ENCODE results near the gene PPP4R4.
A peak's percentile ranks its signal among the peaks of the same experiment; 100 is the strongest.

The PPP4R4 gene

DNA sequence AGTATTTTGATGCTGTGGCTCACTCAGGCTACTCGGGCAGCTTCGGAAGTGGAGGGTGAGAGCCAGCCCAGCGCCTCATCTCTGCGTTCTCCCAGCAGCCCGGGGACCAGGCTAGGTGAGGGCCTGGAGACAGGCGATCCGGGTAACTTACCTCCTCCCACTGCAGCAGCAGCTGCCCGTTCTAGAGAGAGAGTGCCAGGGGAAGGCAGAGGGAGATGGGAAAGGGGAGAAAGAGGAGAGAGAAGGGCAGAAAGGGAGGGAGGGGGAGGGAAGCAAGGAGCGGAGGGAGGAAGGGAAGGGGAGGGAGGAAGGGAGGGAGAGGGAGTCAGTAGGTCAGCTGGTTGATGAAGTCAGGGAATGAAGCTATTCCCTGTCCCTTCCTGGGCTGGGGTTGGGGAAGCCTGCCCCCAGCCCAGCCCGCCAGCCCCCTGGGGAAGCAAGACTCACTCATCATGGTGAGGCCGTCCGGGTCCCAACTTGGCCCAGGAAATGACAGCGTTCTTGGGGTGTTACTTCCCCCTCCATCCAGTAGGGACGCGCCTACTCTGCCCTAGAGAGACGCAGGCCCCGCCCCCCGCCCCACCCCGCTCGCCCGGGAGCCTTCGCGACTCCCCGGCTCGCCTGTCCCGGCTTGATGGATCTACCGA is 44.9 kb upstream of the PPP4R4 start, which contains the start of gene IFI27L2:
Gene IFI27L2, minus strand, starts transcription at position 494 of the 647 bp plus-strand sequence. Its CDS starts 40 bp downstream, at position 454.
- Histone ChIP-seq H2AK5ac (ENCODE audit: low read length) (no peak within 1 kb of the TSS), H2AFZ (ENCODE audit: insufficient read depth, low read length, poor library complexity) (peak within 1 kb of the TSS; percentile 7), H3K18ac (ENCODE audit: low read length) (no peak within 1 kb of the TSS), H3K23ac (ENCODE audit: low read length) (no peak within 1 kb of the TSS), H3K79me2 (ENCODE audit: control insufficient read depth, insufficient read depth, low read length, poor library complexity) (no peaks in the 10 kb centered on the region), H3K9ac (ENCODE audit: low read length) (no peak within 1 kb of the TSS), H3K14ac (ENCODE audit: low read length) (no peak within 1 kb of the TSS), H4K91ac (ENCODE audit: low read depth, low read length) (no peak within 1 kb of the TSS), H2BK5ac (ENCODE audit: low read depth, low read length, poor library complexity) (no peak within 1 kb of the TSS), H3K27me3 (ENCODE audit: insufficient read depth, low read length) (no peaks in the 10 kb centered on the region), H3K4me2 (ENCODE audit: low read length) (peak within 1 kb of the TSS; percentile 80), H3K4ac (ENCODE audit: low read depth, low read length) (no peak within 1 kb of the TSS), H4K12ac (ENCODE audit: low read depth, low read length) (no peak within 1 kb of the TSS), H3K36me3 (ENCODE audit: control insufficient read depth in 1 of 2, insufficient read depth in 2 of 2, low read length in 2 of 2) (no peaks in the 10 kb centered on the region), H4K8ac (ENCODE audit: low read depth, low read length) (peak within 1 kb of the TSS; percentile 5), H3K9me3 (ENCODE audit: insufficient read depth, low read depth, low read length) (no peaks in the 10 kb centered on the region), H2BK120ac (ENCODE audit: insufficient read depth, low read length, poor library complexity) (no peak within 1 kb of the TSS), H2BK12ac (ENCODE audit: low read length) (no peak within 1 kb of the TSS), H3K4me3 (ENCODE audit: low read depth, low read length) (peak within 1 kb of the TSS; percentile 2), H3K27ac (ENCODE audit: low read depth, low read length) (no peak within 1 kb of the TSS), H3K79me1 (ENCODE audit: low read length) (no peaks in the 10 kb centered on the region), H3K4me1 (ENCODE audit: control insufficient read depth in 1 of 2, insufficient read depth in 2 of 2, low read length in 2 of 2) (no peaks in the 10 kb centered on the region)
- DNase-seq = peak in 1 of 2 donors; percentile 17
- WGBS (ENCODE audit: extremely low coverage, insufficient coverage, insufficient read length) = no CpG with 5 or more reads among the region's 27 CpGs

DNA sequence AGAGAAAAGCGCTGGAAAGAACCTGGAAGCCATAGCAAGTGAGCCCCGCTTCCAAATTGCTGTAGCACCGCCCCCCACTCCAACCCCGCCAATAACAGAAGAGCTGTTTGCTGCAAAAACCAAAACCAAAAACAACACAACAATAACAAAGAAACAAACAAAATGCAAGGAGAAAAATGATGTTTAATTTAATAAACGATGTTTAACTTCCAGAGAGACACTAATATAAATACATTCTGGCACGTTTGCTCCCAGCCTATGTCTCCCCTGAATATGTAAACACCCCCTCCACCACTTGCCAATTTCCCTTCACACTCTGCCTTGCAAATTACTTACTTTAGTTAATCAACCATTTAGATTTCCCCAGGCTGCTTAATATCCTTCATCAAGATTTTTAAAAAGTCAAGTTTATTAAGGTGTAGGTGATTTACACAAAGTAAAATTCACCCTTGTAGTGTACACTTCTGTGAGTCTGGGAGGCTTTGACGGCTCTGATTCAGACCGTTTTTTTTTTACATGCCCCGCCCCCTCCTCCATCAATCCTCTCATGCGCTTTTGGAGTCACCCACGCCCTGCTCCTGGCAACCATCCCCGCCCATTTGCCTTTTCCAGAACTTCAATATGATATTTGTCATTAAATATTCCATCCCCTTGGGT is 44.2 kb upstream of the PPP4R4 start:
- no CpG with 5 or more reads among the region's 12 CpGs for WGBS (ENCODE audit: extremely low coverage, insufficient coverage, insufficient read length)

DNA sequence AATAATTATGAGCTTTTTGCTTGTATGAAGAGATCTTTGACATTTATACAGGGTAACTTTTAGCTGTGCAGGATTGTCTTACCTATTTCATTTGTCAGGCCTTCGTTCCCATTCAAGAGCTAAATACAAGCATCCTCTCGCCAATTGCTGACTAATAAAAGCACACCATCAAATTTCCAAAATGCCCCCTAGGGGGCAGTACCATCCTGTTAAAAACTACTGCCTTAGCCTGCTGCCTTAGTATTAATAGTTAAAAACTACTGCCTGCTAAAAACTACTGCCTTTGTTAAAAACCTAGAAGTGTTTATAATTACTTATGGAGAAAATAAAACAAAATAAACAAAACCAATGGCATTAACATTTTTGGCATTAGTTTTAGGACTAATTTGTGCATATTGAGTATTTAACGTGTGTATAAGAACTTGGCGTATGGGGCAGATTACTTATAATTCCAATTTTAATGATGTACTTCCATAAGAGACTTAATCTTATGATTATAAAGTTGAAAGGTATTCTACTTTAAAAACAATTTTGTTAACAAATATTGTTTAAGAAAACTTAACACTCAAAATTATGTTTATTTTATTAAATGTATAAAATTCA is 41.7 kb upstream of the PPP4R4 start:
- Histone ChIP-seq H3K23ac (ENCODE audit: low read length) (no peak overlapping the region), H3K36me3 (ENCODE audit: control insufficient read depth in 1 of 2, insufficient read depth in 2 of 2, low read length in 2 of 2) (no peaks in the 10 kb centered on the region), H3K4ac (ENCODE audit: low read depth, low read length) (no peak overlapping the region), H2BK120ac (ENCODE audit: insufficient read depth, low read length, poor library complexity) (no peak overlapping the region), H2AFZ (ENCODE audit: insufficient read depth, low read length, poor library complexity) (no peak overlapping the region), H3K27ac (ENCODE audit: low read depth, low read length) (no peak overlapping the region), H2AK5ac (ENCODE audit: low read length) (no peak overlapping the region), H3K9me3 (ENCODE audit: insufficient read depth, low read depth, low read length) (peaks cover 1% of the 10 kb centered on the region), H2BK5ac (ENCODE audit: low read depth, low read length, poor library complexity) (no peak overlapping the region), H3K27me3 (ENCODE audit: insufficient read depth, low read length) (no peaks in the 10 kb centered on the region), H3K9ac (ENCODE audit: low read length) (no peak overlapping the region), H3K18ac (ENCODE audit: low read length) (no peak overlapping the region), H4K8ac (ENCODE audit: low read depth, low read length) (no peak overlapping the region), H3K79me1 (ENCODE audit: low read length) (no peaks in the 10 kb centered on the region), H4K12ac (ENCODE audit: low read depth, low read length) (no peak overlapping the region), H3K4me2 (ENCODE audit: low read length) (no peak overlapping the region), H3K4me3 (ENCODE audit: low read depth, low read length) (no peak overlapping the region), H3K14ac (ENCODE audit: low read length) (no peak overlapping the region), H4K91ac (ENCODE audit: low read depth, low read length) (no peak overlapping the region), H3K79me2 (ENCODE audit: control insufficient read depth, insufficient read depth, low read length, poor library complexity) (no peaks in the 10 kb centered on the region), H3K4me1 (ENCODE audit: control insufficient read depth in 1 of 2, insufficient read depth in 2 of 2, low read length in 2 of 2) (no peaks in the 10 kb centered on the region), H2BK12ac (ENCODE audit: low read length) (no peak overlapping the region)
- WGBS (ENCODE audit: extremely low coverage, insufficient coverage, insufficient read length) = no CpG with 5 or more reads among the region's 4 CpGs
- peak; percentile 57 to 93 for DNase-seq

More for the DNA sequence above, 44.2 kb upstream of the PPP4R4 start:
- no peak overlapping the region for H2BK12ac ChIP-seq (ENCODE audit: low read length)
- H2AFZ ChIP-seq (ENCODE audit: insufficient read depth, low read length, poor library complexity) = no peak overlapping the region
- no peak overlapping the region for H4K12ac ChIP-seq (ENCODE audit: low read depth, low read length)
- no peak overlapping the region for H2BK120ac ChIP-seq (ENCODE audit: insufficient read depth, low read length, poor library complexity)
- no peaks in the 10 kb centered on the region for H3K27me3 ChIP-seq (ENCODE audit: insufficient read depth, low read length)
- no peak overlapping the region for H3K4ac ChIP-seq (ENCODE audit: low read depth, low read length)
- H4K91ac ChIP-seq (ENCODE audit: low read depth, low read length) = no peak overlapping the region
- no peaks in the 10 kb centered on the region for H3K36me3 ChIP-seq (ENCODE audit: control insufficient read depth in 1 of 2, insufficient read depth in 2 of 2, low read length in 2 of 2)
- H3K4me1 ChIP-seq (ENCODE audit: control insufficient read depth in 1 of 2, insufficient read depth in 2 of 2, low read length in 2 of 2) = no peaks in the 10 kb centered on the region
- H3K27ac ChIP-seq (ENCODE audit: low read depth, low read length) = no peak overlapping the region
- no peak overlapping the region for H2AK5ac ChIP-seq (ENCODE audit: low read length)
- no peaks in the 10 kb centered on the region for H3K9me3 ChIP-seq (ENCODE audit: insufficient read depth, low read depth, low read length)
- H3K79me1 ChIP-seq (ENCODE audit: low read length) = no peaks in the 10 kb centered on the region
- H3K9ac ChIP-seq (ENCODE audit: low read length) = no peak overlapping the region
- no peak overlapping the region for H4K8ac ChIP-seq (ENCODE audit: low read depth, low read length)
- no peak overlapping the region for H3K18ac ChIP-seq (ENCODE audit: low read length)
- no peaks in the 10 kb centered on the region for H3K79me2 ChIP-seq (ENCODE audit: control insufficient read depth, insufficient read depth, low read length, poor library complexity)
- no peak overlapping the region for H3K4me3 ChIP-seq (ENCODE audit: low read depth, low read length)
- H3K14ac ChIP-seq (ENCODE audit: low read length) = no peak overlapping the region
- peak in 1 of 2 donors; percentile 29 for DNase-seq
- H3K4me2 ChIP-seq (ENCODE audit: low read length) = peak overlapping the region; percentile 80
- no peak overlapping the region for H3K23ac ChIP-seq (ENCODE audit: low read length)
- H2BK5ac ChIP-seq (ENCODE audit: low read depth, low read length, poor library complexity) = no peak overlapping the region

DNA sequence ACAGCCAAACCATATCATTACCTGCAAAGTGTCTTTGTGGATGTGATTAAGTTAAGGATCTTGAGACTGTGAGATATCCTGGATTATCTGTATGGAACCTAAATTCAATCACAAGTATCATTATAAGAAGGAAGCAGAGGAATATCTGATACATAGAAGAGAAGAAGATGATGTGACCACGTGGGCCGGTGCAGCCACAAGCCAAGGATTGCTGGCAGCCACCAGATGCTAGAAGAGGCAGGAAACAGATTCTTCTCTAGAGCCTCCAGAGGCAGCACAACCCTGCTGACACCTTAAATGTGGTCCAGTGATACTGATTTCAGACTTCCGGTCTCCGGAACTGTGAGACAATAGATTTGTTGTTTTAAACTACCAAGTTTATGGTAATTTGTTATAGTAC is 38.6 kb upstream of the PPP4R4 start:
- peaks cover 1% of the 10 kb centered on the region for H3K9me3 ChIP-seq (ENCODE audit: insufficient read depth, low read depth, low read length)
- no CpG with 5 or more reads among the region's 4 CpGs for WGBS (ENCODE audit: extremely low coverage, insufficient coverage, insufficient read length)

More for the DNA sequence above, 38.6 kb upstream of the PPP4R4 start:
- Histone ChIP-seq H3K14ac (ENCODE audit: low read length) (no peak overlapping the region), H2BK120ac (ENCODE audit: insufficient read depth, low read length, poor library complexity) (no peak overlapping the region), H3K18ac (ENCODE audit: low read length) (no peak overlapping the region), H3K4me1 (ENCODE audit: control insufficient read depth in 1 of 2, insufficient read depth in 2 of 2, low read length in 2 of 2) (no peaks in the 10 kb centered on the region), H2AK5ac (ENCODE audit: low read length) (no peak overlapping the region), H3K79me1 (ENCODE audit: low read length) (no peaks in the 10 kb centered on the region), H3K4ac (ENCODE audit: low read depth, low read length) (no peak overlapping the region), H3K9ac (ENCODE audit: low read length) (no peak overlapping the region), H3K27me3 (ENCODE audit: insufficient read depth, low read length) (no peaks in the 10 kb centered on the region), H4K91ac (ENCODE audit: low read depth, low read length) (no peak overlapping the region), H3K79me2 (ENCODE audit: control insufficient read depth, insufficient read depth, low read length, poor library complexity) (no peaks in the 10 kb centered on the region), H3K4me3 (ENCODE audit: low read depth, low read length) (no peak overlapping the region), H2BK12ac (ENCODE audit: low read length) (no peak overlapping the region), H3K27ac (ENCODE audit: low read depth, low read length) (no peak overlapping the region), H3K36me3 (ENCODE audit: control insufficient read depth in 1 of 2, insufficient read depth in 2 of 2, low read length in 2 of 2) (no peaks in the 10 kb centered on the region), H3K4me2 (ENCODE audit: low read length) (no peak overlapping the region), H2AFZ (ENCODE audit: insufficient read depth, low read length, poor library complexity) (no peak overlapping the region), H4K8ac (ENCODE audit: low read depth, low read length) (no peak overlapping the region), H2BK5ac (ENCODE audit: low read depth, low read length, poor library complexity) (no peak overlapping the region), H3K23ac (ENCODE audit: low read length) (no peak overlapping the region), H4K12ac (ENCODE audit: low read depth, low read length) (no peak overlapping the region)
- DNase-seq = no peak
